ENCODE results near the gene FGF14.

GRCh38 chr13:102325321-102325720, 76.5 kb downstream of the FGF14 start:
- TF ChIP-seq CTCF (IDR thresholded peaks at IDR 0.05): no peak
- no peak for TF ChIP-seq POLR2AphosphoS5 (IDR thresholded peaks at IDR 0.05)
- no peak for TF ChIP-seq POLR2A (IDR thresholded peaks at IDR 0.05)
